ENCODE data around the gene FAM107B. TPM values are rescaled to one million over a fixed set of nuclear protein-coding genes. Genes with fewer than 3 reads are reported as not detected.

The FAM107B gene
- total and polyA plus RNA-seq, 2 of the 13 experiments (the other 11 are each of a cell fraction or from before 2014, with no cell fraction given), result 15.7 to 24.8 TPM

DNA sequence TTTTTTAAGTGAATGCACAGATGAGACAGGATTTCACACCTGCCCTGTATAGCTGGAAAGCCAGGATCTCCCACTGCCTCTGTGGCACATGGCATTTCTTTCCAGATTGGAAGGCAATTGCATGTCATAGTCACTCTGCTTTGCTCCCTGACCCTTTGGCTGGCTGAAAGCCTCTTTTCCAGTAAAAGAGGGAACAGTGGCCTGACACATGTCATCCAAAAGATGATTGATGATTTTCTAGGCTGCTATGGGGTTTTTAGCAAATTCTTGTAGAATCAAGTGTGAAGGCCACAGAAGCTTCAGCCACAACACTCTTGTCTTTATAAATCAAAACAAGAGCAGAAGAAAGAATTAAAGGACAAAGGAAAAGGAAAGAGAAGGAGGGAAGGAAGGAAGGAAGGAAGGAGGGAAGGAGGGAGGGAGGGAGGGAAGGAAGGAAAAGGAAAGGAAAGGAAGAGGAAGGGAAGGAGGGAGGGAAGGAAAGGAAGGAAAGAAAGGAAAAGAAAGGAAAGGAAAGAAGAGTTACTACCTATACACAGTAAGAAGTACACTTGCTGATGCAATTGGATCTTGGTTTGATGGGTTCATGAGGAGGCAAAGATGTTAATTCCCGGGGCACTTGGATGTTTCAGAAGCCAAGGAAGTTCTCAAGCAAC, 285.0 kb downstream of the FAM107B start:
- peaks cover 0 to 21% of the 10 kb centered on the region in 2 experiments; a peak in 3 of 5 replicates for H3K27me3 ChIP-seq (ENCODE audit: control insufficient read depth in 1 of 2, insufficient read depth in 2 of 2, low read length in 2 of 2)
- no peak overlapping the region for H3K9ac ChIP-seq (ENCODE audit: insufficient read depth, low read depth, low read length)
- FAIRE-seq (no peak), DNase-seq (ENCODE audit: low spot score) (no peak), ATAC-seq (no peak)
- in situ Hi-C loops (cut with HindIII; ENCODE audit: extremely low pct_ligation_motif_present, low pct_unique_long_range_greater_than_20kb), result no loop called here
- WGBS (ENCODE audit: low lambda C conversion rate), result 0% methylated on average over 1 of the region's 1 CpG
- H3K4me1 ChIP-seq (ENCODE audit: insufficient read depth, low read length), result no peaks in the 10 kb centered on the region
- H3K4me3 ChIP-seq (replicated peaks in 1 of 3; ENCODE audit: insufficient read depth in 1 of 3, low read depth in 2 of 3, low read length in 3 of 3), result no peak overlapping the region
- intact Hi-C loops (cut with micrococcal nuclease; ENCODE audit: unreplicated experiment), result no loop called here
- no peak overlapping the region for H3K27ac ChIP-seq (ENCODE audit: extremely low read length, insufficient read depth, low read length)
- no peak overlapping the region for H2AFZ ChIP-seq (ENCODE audit: low read length)
- peak; percentile 71 for TF ChIP-seq PCBP2 (optimal IDR thresholded peaks at IDR 0.05; ENCODE audit: low read depth, low read length, poor library complexity, severe bottlenecking)
- TF ChIP-seq ZNF343 (CRISPR knock-in tag; IDR thresholded peaks at IDR 0.05), result no peak
- no peak overlapping the region for H3K4me2 ChIP-seq (ENCODE audit: low read depth, low read length)
- ChIA-PET CTCF (ENCODE audit: low intra/inter-chr PET ratio, low total read pairs) (no interaction called here), POLR2A (no interaction called here)
- no peaks in the 10 kb centered on the region for H3K9me3 ChIP-seq (ENCODE audit: low read length)
- H3K79me2 ChIP-seq (ENCODE audit: insufficient read depth, low read length), result no peaks in the 10 kb centered on the region
- H3K36me3 ChIP-seq (replicated peaks in 1 of 2; ENCODE audit: control insufficient read depth in 1 of 2, insufficient read depth in 2 of 2, low read length in 2 of 2), result no peaks in the 10 kb centered on the region
- H4K20me1 ChIP-seq (ENCODE audit: insufficient read depth, low read length), result no peaks in the 10 kb centered on the region
- BruUV-seq (replicated peaks), result no TSS peak

- in situ Hi-C loops (cut with HindIII; ENCODE audit: extremely low pct_ligation_motif_present, low pct_unique_long_range_greater_than_20kb) (no loop called here), intact Hi-C loops (cut with micrococcal nuclease; ENCODE audit: unreplicated experiment) (no loop called here)
- DNase-seq (ENCODE audit: low spot score) (no peak), FAIRE-seq (no peak), ATAC-seq (no peak)
- Histone ChIP-seq H3K27me3 (ENCODE audit: control insufficient read depth in 1 of 2, insufficient read depth in 2 of 2, low read length in 2 of 2) (peaks cover 0 to 21% of the 10 kb centered on the region in 2 experiments; a peak in 3 of 5 replicates), H3K36me3 (replicated peaks in 1 of 2; ENCODE audit: control insufficient read depth in 1 of 2, insufficient read depth in 2 of 2, low read length in 2 of 2) (no peaks in the 10 kb centered on the region), H3K79me2 (ENCODE audit: insufficient read depth, low read length) (no peaks in the 10 kb centered on the region), H2AFZ (ENCODE audit: low read length) (no peak overlapping the region), H3K4me1 (ENCODE audit: insufficient read depth, low read length) (no peaks in the 10 kb centered on the region), H3K4me2 (ENCODE audit: low read depth, low read length) (no peak overlapping the region), H3K4me3 (replicated peaks in 1 of 3; ENCODE audit: insufficient read depth in 1 of 3, low read depth in 2 of 3, low read length in 3 of 3) (no peak overlapping the region), H3K9ac (ENCODE audit: insufficient read depth, low read depth, low read length) (no peak overlapping the region), H3K27ac (ENCODE audit: extremely low read length, insufficient read depth, low read length) (no peak overlapping the region), H4K20me1 (ENCODE audit: insufficient read depth, low read length) (no peaks in the 10 kb centered on the region), H3K9me3 (ENCODE audit: low read length) (no peaks in the 10 kb centered on the region)
- 4% methylated on average over 6 of the region's 6 CpGs for WGBS (ENCODE audit: low lambda C conversion rate)
- ChIA-PET POLR2A (no interaction called here), CTCF (ENCODE audit: low intra/inter-chr PET ratio, low total read pairs) (no interaction called here)
- no TSS peak for BruUV-seq (replicated peaks)
- TF ChIP-seq TOE1 (CRISPR knock-in tag; IDR thresholded peaks at IDR 0.05) (no peak), HINFP (CRISPR knock-in tag; IDR thresholded peaks at IDR 0.05; ENCODE audit: low read depth) (no peak), FOSL1 (CRISPR knock-in tag; IDR thresholded peaks at IDR 0.05; ENCODE audit: borderline replicate concordance) (no peak), ZNF646 (CRISPR knock-in tag; IDR thresholded peaks at IDR 0.05) (no peak), ATRX (CRISPR knock-in tag; IDR thresholded peaks at IDR 0.05; ENCODE audit: borderline replicate concordance) (no peak), DNMT3B (CRISPR knock-in tag; conservative IDR thresholded peaks at IDR 0.05) (no peak), MAF1 (CRISPR knock-in tag; IDR thresholded peaks at IDR 0.05; ENCODE audit: borderline replicate concordance) (no peak)
These were observed 287.2 kb downstream of the FAM107B start for GRCh38 chr10:14487488-14487883.
